Purkinje cell (primary cell): ENCODE data around the gene ABHD3. TPM values are rescaled to one million over a fixed set of nuclear protein-coding genes. Genes with fewer than 3 reads are reported as not detected.

ENCODE experiments used
- polyA plus RNA-seq: library from polyadenylated mRNA; unstranded; fragments of >200 nt; fragmentation: Nextera tagmentation; gene quantifications from 2 replicates; pipeline ENCODE4 v1.2.1, GENCODE V29; 2014

ABHD3 gene
- 98.1 and 124 TPM in 2 replicates for polyA plus RNA-seq

GRCh38 chr18:21704603-21705364 lies at the start of gene ABHD3:
Gene ABHD3 (minus strand): TSS chr18:21704774. CDS start chr18:21704665, 109 bp downstream.

GRCh38 chr18:21740538-21741311 lies 36.2 kb upstream of the ABHD3 start, which contains the start of gene MIB1:
Gene MIB1 (plus strand): TSS chr18:21740792. CDS start chr18:21741584, 792 bp downstream.

DNA sequence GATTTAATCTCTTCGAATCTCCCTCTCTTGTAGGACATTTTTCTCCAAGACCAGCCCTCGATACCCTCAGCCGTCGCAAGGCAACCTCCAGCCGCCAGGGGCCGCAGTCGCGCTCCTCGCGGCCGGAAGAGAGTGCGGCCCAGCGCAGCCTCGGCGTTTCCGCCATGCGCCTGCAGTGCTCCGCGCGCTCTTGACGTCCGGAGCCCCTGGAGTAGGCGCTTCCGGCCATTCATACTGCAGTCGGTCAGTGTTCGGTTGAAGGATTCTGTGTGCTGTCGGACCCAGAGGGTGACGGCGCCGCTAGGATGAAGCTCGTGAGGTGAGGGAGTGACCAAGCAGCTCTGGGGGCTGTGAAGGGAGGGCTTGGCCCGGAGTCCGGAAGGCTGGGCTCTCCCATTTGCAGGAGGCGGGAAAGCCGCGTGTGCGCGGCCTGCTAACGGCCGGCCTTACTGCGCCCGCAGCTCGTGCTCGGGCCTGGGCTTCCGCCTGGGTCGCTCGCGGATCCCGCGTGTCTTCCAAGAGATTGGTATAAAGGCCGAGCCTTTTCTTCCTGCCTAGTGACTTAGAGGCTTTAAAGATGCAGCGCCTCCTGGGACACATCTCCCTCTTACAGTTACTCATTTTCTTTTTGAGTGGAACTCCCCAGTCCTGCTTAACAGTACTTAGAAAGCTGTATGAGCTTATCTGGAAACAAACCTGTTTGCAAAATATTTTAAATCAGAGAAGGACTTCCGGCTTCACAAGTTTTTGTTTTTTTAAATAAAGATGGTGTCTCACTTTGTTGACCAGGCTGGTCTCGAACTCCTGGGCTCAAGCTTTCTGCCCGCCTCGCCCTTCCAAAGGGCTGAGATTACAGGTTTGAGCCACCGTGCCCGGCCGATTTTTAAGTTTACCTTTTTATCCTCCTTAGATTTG lies 92.2 kb downstream of the ABHD3 start, which contains the start of gene SNRPD1:
SNRPD1 (plus strand) TSS at position 190 of the 915 bp plus-strand sequence; CDS start at position 306, 116 bp downstream.

Other genes starting within 250 kb of the ABHD3 start
- 17.2 and 21.7 TPM in 2 replicates for gene ESCO1, start 104.1 kb downstream of the ABHD3 start, polyA plus RNA-seq
- 386 and 391 TPM in 2 replicates for gene SNRPD1, start 92.5 kb downstream of the ABHD3 start, polyA plus RNA-seq
- gene MIB1, start 36.0 kb upstream of the ABHD3 start, polyA plus RNA-seq = 9.7 and 11.0 TPM in 2 replicates